GM08714 (cell line): Measurements from ENCODE around the gene PAGE4.

ENCODE experiments used
- H3K4me3 ChIP-seq: fragments of 200-500 bp; sonication (Bioruptor generic); 2 replicates; pipeline ENCODE4 v1.5.1; 2014; ENCODE audit warnings: mild to moderate bottlenecking, low read length, inconsistent platforms
- ZNF274 ChIP-seq: IDR thresholded peaks from 2 replicates; pipeline ENCODE4 v1.6.1; 2012; ENCODE audit warnings: mild to moderate bottlenecking, low read depth, low read length

PAGE4 gene

GRCh38 chrX:49880668-49881067 lies 51.6 kb downstream of the PAGE4 start:
- no peak for TF ChIP-seq ZNF274
- H3K4me3 ChIP-seq: no peak overlapping the region
